GM23338 (cell line): ENCODE measurements around the gene HAPLN3. TPM values are rescaled to one million over a fixed set of nuclear protein-coding genes. Genes with fewer than 3 reads are reported as not detected.

Source experiments
- ATAC-seq: fragments of 200-7000 bp; cut with Tn5 transposase; 3 replicates; pipeline ENCODE4 v1.9.1; 2020
- DNase-seq: peaks from one replicate; pipeline ENCODE4 v3.0.0-alpha.2; 2015; ENCODE audit warnings: low spot score
- H2AFZ ChIP-seq: fragments of 200-600 bp; sonication (generic); 2 replicates; pipeline ENCODE4 v1.8.0; 2016; ENCODE audit warnings: antibody characterized with exemption, mild to moderate bottlenecking, moderate library complexity
- H3F3A ChIP-seq: fragments of 200-600 bp; sonication (generic); replicated peaks from 2 replicates; pipeline ENCODE4 v1.8.0; 2017; ENCODE audit warnings: antibody characterized with exemption, mixed run types, low read depth
- H3K27ac ChIP-seq: fragments of 200-600 bp; sonication (generic); 2 replicates; pipeline ENCODE4 v1.6.1; 2016; ENCODE audit warnings: low read depth
- H3K27me3 ChIP-seq: fragments of 200-600 bp; sonication (generic); 2 replicates; pipeline ENCODE4 v1.8.0; 2016; ENCODE audit warnings: mild to moderate bottlenecking, mixed run types, moderate library complexity; ENCODE audit not compliant: insufficient read depth
- H3K36me3 ChIP-seq: fragments of 200-600 bp; sonication (generic); 2 replicates; pipeline ENCODE4 v1.8.0; 2016; ENCODE audit warnings: mild to moderate bottlenecking; ENCODE audit not compliant: insufficient read depth
- H3K4me1 ChIP-seq: fragments of 200-600 bp; sonication (generic); 2 replicates; pipeline ENCODE4 v1.8.0; 2016; ENCODE audit warnings: mild to moderate bottlenecking, moderate library complexity; ENCODE audit not compliant: insufficient read depth
- H3K4me2 ChIP-seq: fragments of 200-600 bp; sonication (generic); 2 replicates; pipeline ENCODE4 v1.7.1; 2017; ENCODE audit warnings: mixed run types
- H3K4me3 ChIP-seq: fragments of 200-600 bp; sonication (generic); 2 replicates; pipeline ENCODE4 v1.6.1; 2016; ENCODE audit warnings: mixed run types
- H3K79me2 ChIP-seq: fragments of 200-600 bp; sonication (generic); replicated peaks from 2 replicates; pipeline ENCODE4 v1.8.0; 2017; ENCODE audit warnings: mild to moderate bottlenecking; ENCODE audit not compliant: insufficient read depth
- H3K9me2 ChIP-seq: fragments of 200-600 bp; sonication (generic); 2 replicates; pipeline ENCODE4 v1.8.0; 2017; ENCODE audit not compliant: insufficient read depth
- H4K20me1 ChIP-seq: fragments of 200-600 bp; sonication (generic); replicated peaks from 2 replicates; pipeline ENCODE4 v1.8.0; 2017; ENCODE audit warnings: mild to moderate bottlenecking; ENCODE audit not compliant: insufficient read depth
- H3K27ac Mint-ChIP-seq: 2 replicates; pipeline ENCODE4 v1.8.0; 2020; ENCODE audit warnings: inconsistent platforms, mild to moderate bottlenecking, moderate library complexity, mixed read lengths
- H3K27me3 Mint-ChIP-seq: 3 replicates; pipeline ENCODE4 v1.8.0; 2022; ENCODE audit warnings: low read depth, mild to moderate bottlenecking, moderate library complexity, mixed read lengths, inconsistent platforms; ENCODE audit not compliant: insufficient read depth, poor library complexity
- H3K36me3 Mint-ChIP-seq: 3 replicates; pipeline ENCODE4 v1.8.0; 2021; ENCODE audit warnings: low read depth, mild to moderate bottlenecking, inconsistent platforms, moderate library complexity, mixed read lengths
- H3K4me1 Mint-ChIP-seq: 3 replicates; pipeline ENCODE4 v1.8.0; 2020; ENCODE audit warnings: mild to moderate bottlenecking, inconsistent platforms, mixed read lengths
- H3K4me3 Mint-ChIP-seq: 3 replicates; pipeline ENCODE4 v1.8.0; 2021; ENCODE audit warnings: moderate library complexity, mild to moderate bottlenecking, inconsistent platforms, mixed read lengths
- H3K9me3 Mint-ChIP-seq: 3 replicates; pipeline ENCODE4 v1.8.0; 2020; ENCODE audit warnings: moderate library complexity, mild to moderate bottlenecking, inconsistent platforms, mixed read lengths
- JUNB ChIP-seq: IDR thresholded peaks from one replicate; pipeline ENCODE4 v1.6.1; 2016; ENCODE audit warnings: antibody characterized with exemption; ENCODE audit not compliant: unreplicated experiment
- NANOG ChIP-seq: IDR thresholded peaks from 2 replicates; pipeline ENCODE4 v1.6.1; 2016; ENCODE audit warnings: antibody characterized with exemption, borderline replicate concordance
- POLR2AphosphoS5 ChIP-seq: IDR thresholded peaks from 2 replicates; pipeline ENCODE4 v1.6.1; 2016; ENCODE audit warnings: antibody characterized with exemption, low read depth
- ZNF114 ChIP-seq: fragments of 250-450 bp; sonication (Bioruptor Pico); IDR thresholded peaks from 2 replicates; pipeline ENCODE4 v1.5.0; 2020; ENCODE audit warnings: mild to moderate bottlenecking, moderate library complexity
- ZNF462 ChIP-seq: fragments of 250-450 bp; sonication (Bioruptor Pico); IDR thresholded peaks from 2 replicates; pipeline ENCODE4 v1.5.0; 2020; ENCODE audit warnings: mild to moderate bottlenecking, moderate library complexity
- polyA plus RNA-seq: library from polyadenylated mRNA; unstranded; fragments of >200 nt; fragmentation: Nextera tagmentation; extraction: Ambion mirVana; gene quantifications from 2 replicates; pipeline ENCODE4 v1.2.1, GENCODE V29; 2016
- total RNA-seq: library from RNA; depleted of rRNA; stranded (reverse); fragments of >200 nt; shearing (Covaris generic); gene quantifications from 2 replicates; pipeline ENCODE4 v1.2.3, GENCODE V29; 2014
- TF ChIP-seq, protein P1 (sequence below): IDR thresholded peaks from one replicate; pipeline ENCODE4 v1.6.1; 2018; ENCODE audit warnings: antibody characterized with exemption; ENCODE audit not compliant: unreplicated experiment

The HAPLN3 gene
- total and polyA plus RNA-seq, 2 experiments from 2014 or later = 22.7 to 62.6 TPM

- H2AFZ ChIP-seq = no peak overlapping the region
- no peak for ATAC-seq
- H3K27ac Mint-ChIP-seq = peak overlapping the region; percentile 96; the same call in 1 of the 2 replicates
Measured at GRCh38 chr15:88913850-88914169, 18.5 kb upstream of the HAPLN3 start.

More at GRCh38 chr15:88913850-88914169, 18.5 kb upstream of the HAPLN3 start:
- H3K36me3 ChIP-seq = peaks cover 32% of the 10 kb centered on the region
- peaks cover 32% of the 10 kb centered on the region for H3K4me1 Mint-ChIP-seq
- peak overlapping the region; percentile 99 for H3K4me2 ChIP-seq
- peak overlapping the region; percentile 91 for H3K4me3 Mint-ChIP-seq
- H3K27ac ChIP-seq = peak overlapping the region; percentile 81
- H3K9me2 ChIP-seq = no peaks in the 10 kb centered on the region
- H3K79me2 ChIP-seq = peaks cover 42% of the 10 kb centered on the region
- peaks cover 31% of the 10 kb centered on the region for H4K20me1 ChIP-seq
- no peaks in the 10 kb centered on the region for H3K9me3 Mint-ChIP-seq
- H3K27me3 ChIP-seq = no peaks in the 10 kb centered on the region
- H3K36me3 Mint-ChIP-seq = peaks cover 38% of the 10 kb centered on the region
- 0 out of 2 replicates have a peak, but pooled peaks cover 3% of the 10 kb centered on the region for H3F3A ChIP-seq
- DNase-seq = no peak
- TF ChIP-seq JUNB = no peak
- no peak for TF ChIP-seq ZNF462 (CRISPR knock-in tag)
- no peak for TF ChIP-seq ZNF114 (CRISPR knock-in tag)
- TF ChIP-seq, protein P1, sequence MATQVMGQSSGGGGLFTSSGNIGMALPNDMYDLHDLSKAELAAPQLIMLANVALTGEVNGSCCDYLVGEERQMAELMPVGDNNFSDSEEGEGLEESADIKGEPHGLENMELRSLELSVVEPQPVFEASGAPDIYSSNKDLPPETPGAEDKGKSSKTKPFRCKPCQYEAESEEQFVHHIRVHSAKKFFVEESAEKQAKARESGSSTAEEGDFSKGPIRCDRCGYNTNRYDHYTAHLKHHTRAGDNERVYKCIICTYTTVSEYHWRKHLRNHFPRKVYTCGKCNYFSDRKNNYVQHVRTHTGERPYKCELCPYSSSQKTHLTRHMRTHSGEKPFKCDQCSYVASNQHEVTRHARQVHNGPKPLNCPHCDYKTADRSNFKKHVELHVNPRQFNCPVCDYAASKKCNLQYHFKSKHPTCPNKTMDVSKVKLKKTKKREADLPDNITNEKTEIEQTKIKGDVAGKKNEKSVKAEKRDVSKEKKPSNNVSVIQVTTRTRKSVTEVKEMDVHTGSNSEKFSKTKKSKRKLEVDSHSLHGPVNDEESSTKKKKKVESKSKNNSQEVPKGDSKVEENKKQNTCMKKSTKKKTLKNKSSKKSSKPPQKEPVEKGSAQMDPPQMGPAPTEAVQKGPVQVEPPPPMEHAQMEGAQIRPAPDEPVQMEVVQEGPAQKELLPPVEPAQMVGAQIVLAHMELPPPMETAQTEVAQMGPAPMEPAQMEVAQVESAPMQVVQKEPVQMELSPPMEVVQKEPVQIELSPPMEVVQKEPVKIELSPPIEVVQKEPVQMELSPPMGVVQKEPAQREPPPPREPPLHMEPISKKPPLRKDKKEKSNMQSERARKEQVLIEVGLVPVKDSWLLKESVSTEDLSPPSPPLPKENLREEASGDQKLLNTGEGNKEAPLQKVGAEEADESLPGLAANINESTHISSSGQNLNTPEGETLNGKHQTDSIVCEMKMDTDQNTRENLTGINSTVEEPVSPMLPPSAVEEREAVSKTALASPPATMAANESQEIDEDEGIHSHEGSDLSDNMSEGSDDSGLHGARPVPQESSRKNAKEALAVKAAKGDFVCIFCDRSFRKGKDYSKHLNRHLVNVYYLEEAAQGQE = no peak
- TF ChIP-seq POLR2AphosphoS5 = no peak
- no peak for TF ChIP-seq NANOG
- peaks cover 14% of the 10 kb centered on the region for H3K27me3 Mint-ChIP-seq
- H3K4me3 ChIP-seq = peak overlapping the region; percentile 99
- H3K4me1 ChIP-seq = peaks cover 34% of the 10 kb centered on the region
